ENCODE measurements around the gene TOP1.

TOP1 gene

GRCh38 chr20:41030531-41031242, 2.1 kb downstream of the TOP1 start:
- ChIA-PET CTCF (interaction anchor here (0.6 to 5.9 kb wide), 3 partner anchors 40 to 142 kb away, joined by 3 to 19 read pairs (median 4); no protein-coding TSS in a partner anchor), POLR2A (interaction anchor here (1.1 to 1.2 kb wide), 3 partner anchors 10 to 40 kb away, joined by 3 read pairs; no protein-coding TSS in a partner anchor)
- Histone ChIP-seq H3K27ac (ENCODE audit: extremely low read depth, low read depth, low read length) (no peak overlapping the region), H3K36me3 (ENCODE audit: control insufficient read depth in 2 of 2, insufficient read depth in 1 of 2, low read length in 2 of 2) (peaks cover 0 to 15% of the 10 kb centered on the region in 2 experiments; a peak in 1 of 3 replicates), H3K9me3 (ENCODE audit: control insufficient read depth, insufficient read depth, low read depth, low read length) (no peaks in the 10 kb centered on the region), H3K4me1 (ENCODE audit: control insufficient read depth, insufficient read depth, low read length) (peaks cover 21% of the 10 kb centered on the region), H3K4me3 (ENCODE audit: low read depth, low read length) (peak overlapping the region; percentile 62)
- TF ChIP-seq ZNF214 (tag by site-specific recombination; IDR thresholded peaks at IDR 0.05; ENCODE audit: borderline replicate concordance) (no peak), HOXA7 (CRISPR knock-in tag; IDR thresholded peaks at IDR 0.05; ENCODE audit: borderline replicate concordance) (no peak), IKZF3 (tag by site-specific recombination; IDR thresholded peaks at IDR 0.05) (0 out of 2 replicates have a peak, but pooled peaks have one; percentile 19), REPIN1 (tag by site-specific recombination; IDR thresholded peaks at IDR 0.05; ENCODE audit: low read depth) (no peak), GLIS1 (tag by site-specific recombination; IDR thresholded peaks at IDR 0.05) (peak; percentile 30; the same call in 1 of the 2 replicates), ZNF792 (tag by site-specific recombination; IDR thresholded peaks at IDR 0.05) (no peak), ZBTB17 (tag by site-specific recombination; IDR thresholded peaks at IDR 0.05) (peak; percentile 71)
- TF ChIP-seq, protein P1, sequence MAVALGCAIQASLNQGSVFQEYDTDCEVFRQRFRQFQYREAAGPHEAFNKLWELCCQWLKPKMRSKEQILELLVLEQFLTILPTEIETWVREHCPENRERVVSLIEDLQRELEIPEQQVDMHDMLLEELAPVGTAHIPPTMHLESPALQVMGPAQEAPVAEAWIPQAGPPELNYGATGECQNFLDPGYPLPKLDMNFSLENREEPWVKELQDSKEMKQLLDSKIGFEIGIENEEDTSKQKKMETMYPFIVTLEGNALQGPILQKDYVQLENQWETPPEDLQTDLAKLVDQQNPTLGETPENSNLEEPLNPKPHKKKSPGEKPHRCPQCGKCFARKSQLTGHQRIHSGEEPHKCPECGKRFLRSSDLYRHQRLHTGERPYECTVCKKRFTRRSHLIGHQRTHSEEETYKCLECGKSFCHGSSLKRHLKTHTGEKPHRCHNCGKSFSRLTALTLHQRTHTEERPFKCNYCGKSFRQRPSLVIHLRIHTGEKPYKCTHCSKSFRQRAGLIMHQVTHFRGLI (tag by site-specific recombination; IDR thresholded peaks at IDR 0.05) = no peak
- TF ChIP-seq, protein P2, sequence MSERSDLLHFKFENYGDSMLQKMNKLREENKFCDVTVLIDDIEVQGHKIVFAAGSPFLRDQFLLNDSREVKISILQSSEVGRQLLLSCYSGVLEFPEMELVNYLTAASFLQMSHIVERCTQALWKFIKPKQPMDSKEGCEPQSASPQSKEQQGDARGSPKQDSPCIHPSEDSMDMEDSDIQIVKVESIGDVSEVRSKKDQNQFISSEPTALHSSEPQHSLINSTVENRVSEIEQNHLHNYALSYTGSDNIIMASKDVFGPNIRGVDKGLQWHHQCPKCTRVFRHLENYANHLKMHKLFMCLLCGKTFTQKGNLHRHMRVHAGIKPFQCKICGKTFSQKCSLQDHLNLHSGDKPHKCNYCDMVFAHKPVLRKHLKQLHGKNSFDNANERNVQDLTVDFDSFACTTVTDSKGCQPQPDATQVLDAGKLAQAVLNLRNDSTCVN (tag by site-specific recombination; optimal IDR thresholded peaks at IDR 0.05) = no peak

DNA sequence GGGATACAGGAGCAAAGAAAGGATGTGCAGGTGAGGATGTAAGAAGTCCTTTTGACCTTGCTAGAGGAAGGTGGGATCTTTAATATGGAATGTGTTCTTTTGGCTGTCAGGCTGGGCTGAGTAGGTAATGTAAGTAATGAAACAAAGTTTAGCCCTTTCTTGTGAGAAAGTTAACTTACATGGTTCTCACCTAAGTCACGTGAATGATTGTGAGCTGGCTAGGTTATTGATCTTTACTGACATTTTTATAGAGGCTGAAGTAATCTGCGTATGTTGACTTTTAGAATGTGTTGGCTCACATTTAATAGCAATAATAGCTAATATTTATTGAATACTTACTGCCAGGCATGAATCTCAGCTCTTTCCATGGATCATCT, 2.6 kb downstream of the TOP1 start:
- TF ChIP-seq PRDM1 (tag by site-specific recombination; IDR thresholded peaks at IDR 0.05) (peak; percentile 56; the same call in 1 of the 2 replicates), ZNF211 (tag by site-specific recombination; IDR thresholded peaks at IDR 0.05; ENCODE audit: low read depth) (no peak), ZNF521 (tag by site-specific recombination; IDR thresholded peaks at IDR 0.05) (no peak), ZIC2 (tag by site-specific recombination; IDR thresholded peaks at IDR 0.05) (no peak), OSR2 (tag by site-specific recombination; IDR thresholded peaks at IDR 0.05) (no peak), ZNF112 (tag by site-specific recombination; IDR thresholded peaks at IDR 0.05) (no peak)
- Histone ChIP-seq H3K36me3 (ENCODE audit: control insufficient read depth in 2 of 2, insufficient read depth in 1 of 2, low read length in 2 of 2) (peaks cover 0 to 15% of the 10 kb centered on the region in 2 experiments; a peak in 1 of 3 replicates), H3K9me3 (ENCODE audit: control insufficient read depth, insufficient read depth, low read depth, low read length) (no peaks in the 10 kb centered on the region), H3K4me3 (ENCODE audit: low read depth, low read length) (peak overlapping the region; percentile 62), H3K27ac (ENCODE audit: extremely low read depth, low read depth, low read length) (no peak overlapping the region), H3K4me1 (ENCODE audit: control insufficient read depth, insufficient read depth, low read length) (peaks cover 26% of the 10 kb centered on the region)
- ChIA-PET POLR2A (interaction anchor here (1.2 kb wide), 1 partner anchor 41 kb away, joined by 3 read pairs; no protein-coding TSS in a partner anchor), CTCF (interaction anchor here (0.7 to 5.9 kb wide), 3 partner anchors 41 to 1223 kb away, joined by 3 to 19 read pairs (median 3); no protein-coding TSS in a partner anchor)

GRCh38 chr20:41032271-41032670, 3.6 kb downstream of the TOP1 start:
- H3K27ac ChIP-seq (ENCODE audit: extremely low read depth, low read depth, low read length) = no peak overlapping the region
- ChIA-PET POLR2A (no interaction called here), CTCF (interaction anchor here (0.9 to 5.9 kb wide), 3 partner anchors 40 to 64 kb away, joined by 3 to 19 read pairs (median 5); no protein-coding TSS in a partner anchor)
- peaks cover 27% of the 10 kb centered on the region for H3K4me1 ChIP-seq (ENCODE audit: control insufficient read depth, insufficient read depth, low read length)
- H3K36me3 ChIP-seq (ENCODE audit: control insufficient read depth in 2 of 2, insufficient read depth in 1 of 2, low read length in 2 of 2) = peaks cover 0 to 15% of the 10 kb centered on the region in 2 experiments; a peak in 1 of 3 replicates
- H3K9me3 ChIP-seq (ENCODE audit: control insufficient read depth, insufficient read depth, low read depth, low read length) = no peaks in the 10 kb centered on the region
- no peak overlapping the region for H3K4me3 ChIP-seq (ENCODE audit: low read depth, low read length)
- TF ChIP-seq ZNF639 (tag by site-specific recombination; IDR thresholded peaks at IDR 0.05) = no peak
- TF ChIP-seq INSM2 (tag by site-specific recombination; IDR thresholded peaks at IDR 0.05) = no peak
- TF ChIP-seq, protein P3, sequence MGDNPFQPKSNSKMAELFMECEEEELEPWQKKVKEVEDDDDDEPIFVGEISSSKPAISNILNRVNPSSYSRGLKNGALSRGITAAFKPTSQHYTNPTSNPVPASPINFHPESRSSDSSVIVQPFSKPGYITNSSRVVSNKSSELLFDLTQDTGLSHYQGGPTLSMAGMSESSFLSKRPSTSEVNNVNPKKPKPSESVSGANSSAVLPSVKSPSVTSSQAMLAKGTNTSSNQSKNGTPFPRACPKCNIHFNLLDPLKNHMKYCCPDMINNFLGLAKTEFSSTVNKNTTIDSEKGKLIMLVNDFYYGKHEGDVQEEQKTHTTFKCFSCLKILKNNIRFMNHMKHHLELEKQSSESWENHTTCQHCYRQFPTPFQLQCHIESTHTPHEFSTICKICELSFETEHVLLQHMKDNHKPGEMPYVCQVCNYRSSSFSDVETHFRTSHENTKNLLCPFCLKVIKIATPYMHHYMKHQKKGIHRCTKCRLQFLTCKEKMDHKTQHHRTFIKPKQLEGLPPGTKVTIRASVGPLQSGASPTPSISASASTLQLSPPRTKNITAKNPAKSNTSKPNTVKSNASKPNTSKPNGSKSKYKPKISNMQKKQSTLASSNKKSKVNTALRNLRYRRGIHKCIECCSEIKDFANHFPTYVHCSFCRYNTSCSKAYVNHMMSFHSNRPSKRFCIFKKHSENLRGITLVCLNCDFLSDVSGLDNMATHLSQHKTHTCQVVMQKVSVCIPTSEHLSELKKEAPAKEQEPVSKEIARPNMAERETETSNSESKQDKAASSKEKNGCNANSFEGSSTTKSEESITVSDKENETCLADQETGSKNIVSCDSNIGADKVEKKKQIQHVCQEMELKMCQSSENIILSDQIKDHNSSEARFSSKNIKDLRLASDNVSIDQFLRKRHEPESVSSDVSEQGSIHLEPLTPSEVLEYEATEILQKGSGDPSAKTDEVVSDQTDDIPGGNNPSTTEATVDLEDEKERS (tag by site-specific recombination; IDR thresholded peaks at IDR 0.05) = no peak
- no peak for TF ChIP-seq HOXC10 (CRISPR knock-in tag; IDR thresholded peaks at IDR 0.05)
- no peak for TF ChIP-seq ZNF571 (tag by site-specific recombination; IDR thresholded peaks at IDR 0.05)
- no peak for TF ChIP-seq ZNF501 (tag by site-specific recombination; IDR thresholded peaks at IDR 0.05)
- no peak for TF ChIP-seq ZNF548 (tag by site-specific recombination; IDR thresholded peaks at IDR 0.05)

Measured in HEK293 (cell line).